ENCODE measurements around the gene SLITRK2.

The SLITRK2 gene

DNA sequence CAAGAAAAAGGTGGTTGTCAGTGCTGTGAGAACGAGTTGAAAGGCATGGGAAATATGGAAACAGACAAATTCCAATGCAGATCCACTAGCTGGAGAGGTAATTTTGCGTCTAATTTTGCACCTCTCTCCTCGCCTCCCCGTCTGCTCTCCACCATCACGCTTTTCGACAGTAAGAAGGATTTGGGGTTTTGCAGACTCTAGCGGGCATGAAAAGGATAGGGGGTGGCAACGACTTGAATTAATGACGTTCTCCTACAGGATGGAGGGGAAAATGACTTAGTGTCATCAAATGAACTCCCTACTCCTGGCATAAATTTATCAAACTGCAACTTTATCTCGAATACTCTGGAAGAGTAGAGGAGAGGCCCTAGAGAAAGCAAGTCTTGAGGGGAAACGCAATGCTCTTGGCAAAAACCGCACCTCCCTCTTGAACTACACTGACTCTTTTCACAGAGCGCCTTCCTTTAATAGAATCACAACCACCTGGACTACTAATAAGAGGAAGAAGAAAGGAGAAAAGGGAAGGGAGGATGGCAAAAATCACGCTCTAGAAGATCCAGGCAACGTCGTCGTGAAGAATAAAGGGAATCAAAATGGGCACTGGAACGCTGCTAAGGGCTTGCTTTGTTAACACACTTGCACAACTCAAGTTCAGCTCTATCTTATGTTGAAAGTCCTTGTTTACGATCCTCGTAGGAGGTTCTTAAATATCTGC lies 871 bp upstream of the SLITRK2 start:
- peaks cover 0 to 8% (median 2%) of the 10 kb centered on the region in 4 donors for H3K4me1 ChIP-seq
- TF ChIP-seq, protein P1, sequence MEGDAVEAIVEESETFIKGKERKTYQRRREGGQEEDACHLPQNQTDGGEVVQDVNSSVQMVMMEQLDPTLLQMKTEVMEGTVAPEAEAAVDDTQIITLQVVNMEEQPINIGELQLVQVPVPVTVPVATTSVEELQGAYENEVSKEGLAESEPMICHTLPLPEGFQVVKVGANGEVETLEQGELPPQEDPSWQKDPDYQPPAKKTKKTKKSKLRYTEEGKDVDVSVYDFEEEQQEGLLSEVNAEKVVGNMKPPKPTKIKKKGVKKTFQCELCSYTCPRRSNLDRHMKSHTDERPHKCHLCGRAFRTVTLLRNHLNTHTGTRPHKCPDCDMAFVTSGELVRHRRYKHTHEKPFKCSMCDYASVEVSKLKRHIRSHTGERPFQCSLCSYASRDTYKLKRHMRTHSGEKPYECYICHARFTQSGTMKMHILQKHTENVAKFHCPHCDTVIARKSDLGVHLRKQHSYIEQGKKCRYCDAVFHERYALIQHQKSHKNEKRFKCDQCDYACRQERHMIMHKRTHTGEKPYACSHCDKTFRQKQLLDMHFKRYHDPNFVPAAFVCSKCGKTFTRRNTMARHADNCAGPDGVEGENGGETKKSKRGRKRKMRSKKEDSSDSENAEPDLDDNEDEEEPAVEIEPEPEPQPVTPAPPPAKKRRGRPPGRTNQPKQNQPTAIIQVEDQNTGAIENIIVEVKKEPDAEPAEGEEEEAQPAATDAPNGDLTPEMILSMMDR (IDR thresholded peaks at IDR 0.05) = no peak
- intact Hi-C loops (cut with DNase I; ENCODE audit: low total_unique reads) = no loop called here
- no peak overlapping the region for H3K4me3 ChIP-seq
- no peak for DNase-seq
- no peaks in the 10 kb centered on the region for H3K36me3 ChIP-seq
- peaks cover 0 to 9% of the 10 kb centered on the region in 2 donors for H3K27me3 ChIP-seq
- H3K9me3 ChIP-seq = no peaks in the 10 kb centered on the region
- no peak overlapping the region for H3K27ac ChIP-seq

DNA sequence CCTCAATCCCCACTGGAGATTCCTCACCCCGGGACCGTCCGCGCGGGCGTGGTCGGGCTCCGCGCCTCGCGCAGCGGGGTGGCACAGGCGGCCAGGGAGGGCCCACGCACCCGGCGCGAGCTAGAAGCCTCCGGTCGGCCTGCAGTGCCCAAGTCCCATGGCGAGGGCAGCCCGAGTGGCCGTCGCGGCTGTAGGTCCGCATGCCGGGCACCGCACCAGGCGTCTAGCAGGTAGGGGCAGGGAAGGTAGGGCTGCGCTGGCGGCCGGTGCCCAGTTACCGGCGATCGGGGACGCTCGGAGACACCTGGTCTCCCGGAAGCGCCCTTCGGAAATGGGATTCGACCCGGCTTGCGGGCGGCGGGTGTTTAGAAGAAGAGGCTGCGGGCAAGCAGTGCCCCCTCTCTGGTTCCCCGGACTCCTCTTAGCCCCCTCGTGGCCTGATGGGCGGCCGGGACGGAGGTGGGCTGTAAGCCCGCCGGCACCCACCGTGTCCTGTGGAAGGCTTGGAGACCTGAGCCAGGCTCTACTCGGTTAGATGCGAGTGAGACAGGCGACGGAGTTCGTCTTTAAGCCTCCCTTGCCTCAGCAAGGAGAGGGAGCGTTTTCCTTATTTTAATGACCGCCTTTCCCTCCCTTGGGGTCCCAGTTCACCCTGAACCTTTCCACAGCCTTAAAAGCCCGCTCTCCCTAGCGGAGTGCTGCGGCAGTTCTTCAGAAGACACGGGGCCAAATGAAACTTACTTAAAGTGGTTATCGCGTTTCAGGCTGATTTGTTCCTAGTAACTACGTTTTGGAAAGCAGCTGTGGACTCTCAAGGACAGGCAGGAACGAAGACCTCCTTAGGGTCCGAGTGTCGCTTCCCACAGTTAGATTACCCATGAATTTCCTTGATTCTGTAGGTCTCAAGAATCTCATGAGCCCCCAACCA lies 821 bp downstream of the SLITRK2 start:
- intact Hi-C loops (cut with DNase I; ENCODE audit: low total_unique reads) = no loop called here
- H3K36me3 ChIP-seq = no peaks in the 10 kb centered on the region
- H3K4me3 ChIP-seq = peak overlapping the region; percentile 18 to 42
- peaks cover 0 to 9% of the 10 kb centered on the region in 2 donors for H3K27me3 ChIP-seq
- DNase-seq = no peak
- H3K27ac ChIP-seq = no peak overlapping the region
- H3K4me1 ChIP-seq = peaks cover 0 to 8% (median 2%) of the 10 kb centered on the region in 4 donors
- H3K9me3 ChIP-seq = peaks cover 0 to 5% (median 0%) of the 10 kb centered on the region in 3 donors
- TF ChIP-seq, protein P1 (IDR thresholded peaks at IDR 0.05) = no peak

DNA sequence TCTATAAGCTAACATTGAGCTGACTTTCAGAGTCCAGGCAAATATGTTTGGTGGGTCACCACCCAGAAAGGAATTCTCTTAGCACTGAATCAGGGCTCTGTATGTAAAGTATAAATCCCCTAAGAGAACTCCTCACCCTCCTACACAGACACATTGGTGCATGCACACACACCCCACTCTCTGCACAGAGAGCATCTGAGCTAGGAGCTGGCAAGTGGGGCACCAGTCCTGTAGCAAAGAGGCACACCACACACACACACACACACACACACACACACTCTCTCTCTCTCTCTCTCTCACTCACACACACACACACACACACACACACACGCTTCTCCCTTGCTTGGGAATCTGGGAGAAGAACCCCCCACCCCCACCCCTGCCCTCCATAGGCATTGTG lies 3.2 kb downstream of the SLITRK2 start:
- DNase-seq = no peak
- no peak overlapping the region for H3K27ac ChIP-seq
- no peaks in the 10 kb centered on the region for H3K36me3 ChIP-seq
- H3K27me3 ChIP-seq = peaks cover 0 to 9% of the 10 kb centered on the region in 2 donors
- H3K4me3 ChIP-seq = no peak overlapping the region
- intact Hi-C loops (cut with DNase I; ENCODE audit: low total_unique reads) = no loop called here
- peaks cover 0 to 8% (median 2%) of the 10 kb centered on the region in 4 donors for H3K4me1 ChIP-seq
- H3K9me3 ChIP-seq = peaks cover 0 to 5% (median 0%) of the 10 kb centered on the region in 3 donors
- TF ChIP-seq, protein P1 (IDR thresholded peaks at IDR 0.05) = no peak

DNA sequence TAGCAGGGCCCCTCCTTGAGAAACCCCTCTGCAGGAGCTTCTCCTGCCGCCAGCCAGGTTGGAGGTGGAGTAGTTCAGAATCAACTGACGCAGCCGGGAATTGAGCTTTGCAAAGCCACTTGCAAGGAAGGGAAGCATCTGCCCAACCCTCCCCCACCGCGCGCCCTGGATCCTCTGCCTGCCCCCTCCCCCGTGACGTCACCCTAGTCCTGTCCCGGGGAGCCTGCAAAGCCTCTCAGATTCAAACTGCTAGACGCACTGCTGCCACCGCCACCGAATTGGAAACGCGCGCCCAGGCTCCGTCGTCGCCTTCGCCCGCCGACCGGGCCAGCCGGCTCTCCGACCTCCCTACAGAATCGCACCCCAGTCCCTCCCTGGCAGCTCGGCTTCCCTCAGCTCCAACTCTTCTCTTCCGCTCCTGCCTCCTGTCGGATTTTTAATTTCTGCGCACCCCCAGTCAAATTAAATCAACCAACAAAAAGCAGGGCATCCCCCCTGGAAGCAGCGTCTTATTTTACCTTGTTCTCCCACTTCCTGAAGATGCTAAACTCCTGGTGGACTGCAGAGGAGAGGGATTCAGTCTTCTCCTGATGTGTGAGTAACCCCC lies 3.8 kb downstream of the SLITRK2 start:
- Histone ChIP-seq H3K9me3 (peaks cover 0 to 5% (median 0%) of the 10 kb centered on the region in 3 donors), H3K36me3 (no peaks in the 10 kb centered on the region), H3K4me3 (no peak overlapping the region), H3K27me3 (peaks cover 0 to 9% of the 10 kb centered on the region in 2 donors), H3K27ac (no peak overlapping the region), H3K4me1 (peaks cover 0 to 8% (median 2%) of the 10 kb centered on the region in 4 donors)
- TF ChIP-seq, protein P1 (IDR thresholded peaks at IDR 0.05) = no peak
- intact Hi-C loops (cut with DNase I; ENCODE audit: low total_unique reads) = no loop called here
- DNase-seq = no peak

DNA sequence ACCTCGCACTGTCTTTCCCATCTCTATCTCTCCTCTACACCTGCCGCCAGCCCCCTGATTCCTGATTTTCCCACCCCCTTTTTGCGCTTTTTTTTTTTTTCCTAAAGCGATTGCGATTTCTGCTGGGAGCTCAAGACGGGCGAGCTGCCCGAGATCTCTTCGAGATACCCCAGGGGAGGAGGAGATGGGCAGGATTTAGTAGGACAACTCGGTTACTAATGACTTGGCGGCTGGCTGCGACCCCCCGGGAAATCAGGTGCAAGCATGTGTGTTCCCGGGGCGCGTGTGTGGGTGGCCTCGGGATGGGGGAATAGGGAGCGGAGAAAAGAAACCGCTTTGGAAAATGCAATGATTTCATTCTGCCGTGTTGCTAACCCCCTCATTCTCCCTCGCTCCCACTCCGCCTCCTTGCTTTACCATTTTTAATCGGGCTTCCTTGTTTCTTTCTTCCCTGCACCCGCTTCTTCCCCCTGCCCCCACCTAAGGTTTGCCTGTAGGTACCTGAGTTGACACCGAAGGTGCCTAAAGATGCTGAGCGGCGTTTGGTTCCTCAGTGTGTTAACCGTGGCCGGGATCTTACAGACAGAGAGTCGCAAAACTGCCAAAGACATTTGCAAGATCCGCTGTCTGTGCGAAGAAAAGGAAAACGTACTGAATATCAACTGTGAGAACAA lies 4.4 kb downstream of the SLITRK2 start:
- intact Hi-C loops (cut with DNase I; ENCODE audit: low total_unique reads) = no loop called here
- no peak overlapping the region for H3K4me3 ChIP-seq

More for the DNA sequence above, 4.4 kb downstream of the SLITRK2 start:
- DNase-seq = no peak
- Histone ChIP-seq H3K27ac (no peak overlapping the region), H3K4me1 (peaks cover 0 to 8% (median 2%) of the 10 kb centered on the region in 4 donors), H3K9me3 (peaks cover 0 to 5% (median 0%) of the 10 kb centered on the region in 3 donors), H3K36me3 (no peaks in the 10 kb centered on the region), H3K27me3 (peaks cover 0 to 9% of the 10 kb centered on the region in 2 donors)
- TF ChIP-seq, protein P1 (IDR thresholded peaks at IDR 0.05) = no peak
